HG03378 (cell line): ENCODE data around the gene BDH2.
A peak's percentile ranks its signal among the peaks of the same experiment; 100 is the strongest.

Source experiments
- ATAC-seq: cut with Tn5 transposase; IDR thresholded peaks from one replicate; pipeline ENCODE4 v1.9.1; 2021; ENCODE audit warnings: mild to moderate bottlenecking, moderate library complexity; ENCODE audit not compliant: unreplicated experiment

BDH2 gene

GRCh38 chr4:103099691-103100392 lies at the start of gene BDH2:
Gene BDH2 (minus strand): TSS chr4:103099834. CDS start chr4:103096254, 3,580 bp downstream.
- peak; percentile 98 for ATAC-seq

- ATAC-seq: no peak
Measured at GRCh38 chr4:103144926-103145325, 45.3 kb upstream of the BDH2 start.

- ATAC-seq: no peak
Measured at GRCh38 chr4:103137446-103137827, 37.8 kb upstream of the BDH2 start.

- ATAC-seq: no peak
Measured at GRCh38 chr4:103136671-103137445, 37.2 kb upstream of the BDH2 start.

GRCh38 chr4:103129174-103129573 lies 29.5 kb upstream of the BDH2 start:
- ATAC-seq: no peak

GRCh38 chr4:103126126-103126525 lies 26.5 kb upstream of the BDH2 start:
- no peak for ATAC-seq

- ATAC-seq: no peak
Measured at GRCh38 chr4:103123114-103123513, 23.5 kb upstream of the BDH2 start.

GRCh38 chr4:103118166-103118565 lies 18.5 kb upstream of the BDH2 start:
- no peak for ATAC-seq

- ATAC-seq: no peak
Measured at GRCh38 chr4:103111598-103111997, 12.0 kb upstream of the BDH2 start.

- ATAC-seq: no peak
Measured at GRCh38 chr4:103108542-103108941, 8.9 kb upstream of the BDH2 start.

GRCh38 chr4:103105558-103106356 lies 6.1 kb upstream of the BDH2 start:
- no peak for ATAC-seq

- no peak for ATAC-seq
Measured at GRCh38 chr4:103104886-103105285, 5.3 kb upstream of the BDH2 start.

- no peak for ATAC-seq
Measured at GRCh38 chr4:103100691-103101090, 1.1 kb upstream of the BDH2 start.

- no peak for ATAC-seq
Measured at GRCh38 chr4:103098756-103099440, 736 bp downstream of the BDH2 start.

- no peak for ATAC-seq
Measured at GRCh38 chr4:103098341-103098740, 1.3 kb downstream of the BDH2 start.

GRCh38 chr4:103097112-103097511 lies 2.5 kb downstream of the BDH2 start:
- ATAC-seq: no peak

- ATAC-seq: no peak
Measured at GRCh38 chr4:103095080-103095479, 4.6 kb downstream of the BDH2 start.

- no peak for ATAC-seq
Measured at GRCh38 chr4:103092245-103092644, 7.4 kb downstream of the BDH2 start.

- peak; percentile 78 for ATAC-seq
Measured at GRCh38 chr4:103091601-103092223, 7.9 kb downstream of the BDH2 start.

- ATAC-seq: no peak
Measured at GRCh38 chr4:103089481-103089880, 10.2 kb downstream of the BDH2 start.

GRCh38 chr4:103086551-103086950 lies 13.1 kb downstream of the BDH2 start:
- ATAC-seq: no peak
